HepG2 (cell line): ENCODE measurements around the gene RIPK3. TPM values are rescaled to one million over a fixed set of nuclear protein-coding genes. Genes with fewer than 3 reads are reported as not detected.

Source experiments
- AHDC1 ChIP-seq: sonication (generic); formaldehyde crosslinking; IDR thresholded peaks from 2 replicates; pipeline ENCODE4 v1.5.1; 2020; ENCODE audit warnings: mild to moderate bottlenecking, missing genetic modification reagents, borderline replicate concordance
- EHMT2 ChIP-seq: fragments of 200-600 bp; sonication (generic); IDR thresholded peaks from 2 replicates; pipeline ENCODE4 v1.7.0; 2017; ENCODE audit warnings: antibody characterized with exemption, low read depth, low read length, borderline replicate concordance
- FOXO4 ChIP-seq: sonication (generic); formaldehyde crosslinking; conservative IDR thresholded peaks from 2 replicates; pipeline ENCODE4 v1.8.1; 2023; ENCODE audit warnings: missing genetic modification reagents
- IKZF4 ChIP-seq: sonication (generic); formaldehyde crosslinking; IDR thresholded peaks from 2 replicates; pipeline ENCODE4 v1.5.1; 2020; ENCODE audit warnings: borderline replicate concordance, mild to moderate bottlenecking, low read depth, missing genetic modification reagents; ENCODE audit errors: not compliant biosample characterization
- IRF2 ChIP-seq: IDR thresholded peaks from 2 replicates; pipeline ENCODE4 v1.6.1; 2018; ENCODE audit warnings: missing genetic modification reagents, missing compliant biosample characterization
- JUND ChIP-seq: sonication (generic); formaldehyde crosslinking; IDR thresholded peaks from 2 replicates; pipeline ENCODE4 v1.8.0; 2022; ENCODE audit warnings: mild to moderate bottlenecking, missing genetic modification reagents
- KAT8 ChIP-seq: IDR thresholded peaks from 2 replicates; pipeline ENCODE4 v1.6.1; 2016; ENCODE audit warnings: missing genetic modification reagents, missing compliant biosample characterization
- NBN ChIP-seq: fragments of 450-650 bp; conservative IDR thresholded peaks from 2 replicates; pipeline ENCODE4 v1.6.1; 2017
- NCOA2 ChIP-seq: sonication (generic); formaldehyde crosslinking; IDR thresholded peaks from 2 replicates; pipeline ENCODE4 v1.8.0; 2022; ENCODE audit warnings: inconsistent platforms
- NFE2 ChIP-seq: sonication (generic); formaldehyde crosslinking; IDR thresholded peaks from 2 replicates; pipeline ENCODE4 v1.4.0; 2020; ENCODE audit warnings: missing genetic modification reagents
- NFKB2 ChIP-seq: sonication (generic); formaldehyde crosslinking; IDR thresholded peaks from 2 replicates; pipeline ENCODE4 v1.4.0; 2020; ENCODE audit warnings: missing genetic modification reagents, borderline replicate concordance
- NONO ChIP-seq, 2 experiments: fragments of 450-650 bp in 1 of 2; sonication (generic) in 1 of 2; formaldehyde crosslinking in 1 of 2; IDR thresholded peaks in 1 of 2; conservative IDR thresholded peaks in 1 of 2; 2 replicates each; pipeline versions ENCODE4 v1.6.1 to v1.8.0; 2017 to 2022; ENCODE audit warnings: mild to moderate bottlenecking in 1 of 2, missing genetic modification reagents in 1 of 2, moderate library complexity in 1 of 2
- TERF1 ChIP-seq: sonication (generic); formaldehyde crosslinking; IDR thresholded peaks from 2 replicates; pipeline ENCODE4 v1.8.0; 2022; ENCODE audit warnings: mild to moderate bottlenecking, missing genetic modification reagents, moderate library complexity
- THRA ChIP-seq: sonication (generic); formaldehyde crosslinking; IDR thresholded peaks from 2 replicates; pipeline ENCODE4 v1.4.0; 2020; ENCODE audit warnings: missing genetic modification reagents, borderline replicate concordance
- ZNF3 ChIP-seq: IDR thresholded peaks from 2 replicates; pipeline ENCODE4 v1.7.0; 2017; ENCODE audit warnings: inconsistent platforms
- ZNF329 ChIP-seq: sonication (generic); formaldehyde crosslinking; IDR thresholded peaks from 2 replicates; pipeline ENCODE4 v1.9.0; 2021; ENCODE audit warnings: low read depth, mild to moderate bottlenecking, missing genetic modification reagents
- ZNF331 ChIP-seq: sonication (generic); formaldehyde crosslinking; IDR thresholded peaks from 2 replicates; pipeline ENCODE4 v1.4.0; 2020; ENCODE audit warnings: missing genetic modification reagents
- ZNF350 ChIP-seq: sonication (generic); formaldehyde crosslinking; IDR thresholded peaks from 2 replicates; pipeline ENCODE4 v1.4.0; 2020; ENCODE audit warnings: mild to moderate bottlenecking, low read depth, missing genetic modification reagents, borderline replicate concordance
- polyA plus RNA-seq, 8 experiments: library from polyadenylated mRNA; depleted of rRNA in 3 of 8; stranded (reverse) in 7 of 8; unstranded in 1 of 8; fragments of >200 nt; fragmentation: Illumina TruSeq in 4 of 8; extraction: Trizol in 4 of 8; gene quantifications; 2 replicates each; pipeline versions ENCODE4 v1.2.1 to v1.2.3, GENCODE V29; 2011 to 2016; ENCODE audit warnings: low read depth in 4 of 8, missing spikeins in 1 of 8, mixed read lengths in 1 of 8; ENCODE audit not compliant: insufficient read depth in 1 of 8
- total RNA-seq, 5 experiments: library from RNA; depleted of rRNA; stranded (reverse); fragments of >200 nt; fragmentation: Illumina TruSeq; extraction: Trizol; gene quantifications; 2 replicates each; pipeline ENCODE4 v1.2.3, GENCODE V29; 2016; ENCODE audit warnings: low read depth in 1 of 5

The RIPK3 gene
- total and polyA plus RNA-seq, 2 of the 13 experiments (the other 11 are each of a cell fraction or from before 2014, with no cell fraction given) = not detected

- no peak for TF ChIP-seq ZNF350 (CRISPR knock-in tag)
- TF ChIP-seq NFKB2 (CRISPR knock-in tag) = no peak
- TF ChIP-seq THRA (CRISPR knock-in tag) = peak; percentile 31; the same call in 1 of the 2 replicates
- no peak for TF ChIP-seq TERF1 (CRISPR knock-in tag)
- TF ChIP-seq JUND (CRISPR knock-in tag) = no peak
- no peak for TF ChIP-seq IKZF4 (CRISPR knock-in tag)
- no peak for TF ChIP-seq ZNF329 (CRISPR knock-in tag)
- peak; percentile 33; the same call in 1 of the 2 replicates for TF ChIP-seq NCOA2 (CRISPR knock-in tag)
- TF ChIP-seq NBN = no peak
- peak; percentile 19; the same call in 1 of the 2 replicates for TF ChIP-seq ZNF3 (CRISPR knock-in tag)
- TF ChIP-seq AHDC1 = no peak
- TF ChIP-seq ZNF331 = peak; percentile 73
- peak; percentile 79; the same call in 1 of the 2 replicates for TF ChIP-seq IRF2
- TF ChIP-seq NFE2 (CRISPR knock-in tag) = no peak
- no peak for TF ChIP-seq FOXO4 (CRISPR knock-in tag)
- TF ChIP-seq EHMT2 = no peak
- no peak for TF ChIP-seq NONO (IDR thresholded peaks at IDR 0.05)
- TF ChIP-seq NONO (CRISPR knock-in tag; conservative IDR thresholded peaks at IDR 0.05) = no peak
- TF ChIP-seq KAT8 = peak; percentile 65; the same call in 1 of the 2 replicates
These were observed 42.4 kb downstream of the RIPK3 start (continued) for GRCh38 chr14:24297190-24297964.
